ENCODE results near the gene SIDT1. TPM values are rescaled to one million over a fixed set of nuclear protein-coding genes. Genes with fewer than 3 reads are reported as not detected.

Gene SIDT1
- total and polyA plus RNA-seq, 11 donors, result 0.28 to 2.6 (median 0.95) TPM

- Histone ChIP-seq H3K4me1 (no peaks in the 10 kb centered on the region), H3K4me3 (no peak overlapping the region), H3K36me3 (peaks cover 0 to 54% (median 22%) of the 10 kb centered on the region in 9 donors), H3K9me3 (no peaks in the 10 kb centered on the region), H3K27me3 (no peaks in the 10 kb centered on the region), H3K27ac (no peak overlapping the region)
- DNase-seq (no peak), ATAC-seq (no peak)
- no peak for TF ChIP-seq POLR2A (IDR thresholded peaks at IDR 0.05)
- TF ChIP-seq, protein P1, sequence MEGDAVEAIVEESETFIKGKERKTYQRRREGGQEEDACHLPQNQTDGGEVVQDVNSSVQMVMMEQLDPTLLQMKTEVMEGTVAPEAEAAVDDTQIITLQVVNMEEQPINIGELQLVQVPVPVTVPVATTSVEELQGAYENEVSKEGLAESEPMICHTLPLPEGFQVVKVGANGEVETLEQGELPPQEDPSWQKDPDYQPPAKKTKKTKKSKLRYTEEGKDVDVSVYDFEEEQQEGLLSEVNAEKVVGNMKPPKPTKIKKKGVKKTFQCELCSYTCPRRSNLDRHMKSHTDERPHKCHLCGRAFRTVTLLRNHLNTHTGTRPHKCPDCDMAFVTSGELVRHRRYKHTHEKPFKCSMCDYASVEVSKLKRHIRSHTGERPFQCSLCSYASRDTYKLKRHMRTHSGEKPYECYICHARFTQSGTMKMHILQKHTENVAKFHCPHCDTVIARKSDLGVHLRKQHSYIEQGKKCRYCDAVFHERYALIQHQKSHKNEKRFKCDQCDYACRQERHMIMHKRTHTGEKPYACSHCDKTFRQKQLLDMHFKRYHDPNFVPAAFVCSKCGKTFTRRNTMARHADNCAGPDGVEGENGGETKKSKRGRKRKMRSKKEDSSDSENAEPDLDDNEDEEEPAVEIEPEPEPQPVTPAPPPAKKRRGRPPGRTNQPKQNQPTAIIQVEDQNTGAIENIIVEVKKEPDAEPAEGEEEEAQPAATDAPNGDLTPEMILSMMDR (IDR thresholded peaks at IDR 0.05), result no peak
- WGBS, 4 donors, result 76 to 90% (median 85%) methylated on average over 5 of the region's 5 CpGs
- intact Hi-C loops (cut with DNase I), result loop anchor here in 9 of 10 donors (5.0 to 10.0 kb wide), 6 partner anchors 79 to 249 kb away; partner anchors contain the start of genes ATP6V1A (in 3 of the 9) and NAA50 (in 3 of the 9)
These were observed 33.9 kb upstream of the SIDT1 start for GRCh38 chr3:113498221-113499005.

- DNase-seq (no peak), ATAC-seq (no peak)
- H3K4me3 ChIP-seq, result no peak overlapping the region
- WGBS, 4 donors, result 0 to 71% (median 46%) methylated on average over 1 of the region's 1 CpG
- intact Hi-C loops (cut with DNase I), result loop anchor here in 9 of 10 donors (5.0 to 10.0 kb wide), 6 partner anchors 78 to 248 kb away; partner anchors contain the start of genes ATP6V1A (in 3 of the 9) and NAA50 (in 3 of the 9)
- no peak overlapping the region for H3K27ac ChIP-seq
- no peak for TF ChIP-seq POLR2A (IDR thresholded peaks at IDR 0.05)
- TF ChIP-seq, protein P1 (IDR thresholded peaks at IDR 0.05), result no peak
- no peaks in the 10 kb centered on the region for H3K9me3 ChIP-seq
- H3K27me3 ChIP-seq, result no peaks in the 10 kb centered on the region
- H3K4me1 ChIP-seq, result no peaks in the 10 kb centered on the region
- peaks cover 0 to 53% (median 22%) of the 10 kb centered on the region in 9 donors for H3K36me3 ChIP-seq
These were observed 33.3 kb upstream of the SIDT1 start for GRCh38 chr3:113499081-113499480.

GRCh38 chr3:113501597-113501996 lies 30.8 kb upstream of the SIDT1 start:
- H3K4me1 ChIP-seq, result no peaks in the 10 kb centered on the region
- ATAC-seq (no peak), DNase-seq (no peak)
- H3K27ac ChIP-seq, result no peak overlapping the region
- intact Hi-C loops (cut with DNase I), result no loop called here
- 88 to 92% (median 90%) methylated on average over 2 of the region's 2 CpGs for WGBS, 4 donors
- peaks cover 0 to 63% (median 23%) of the 10 kb centered on the region in 9 donors for H3K36me3 ChIP-seq
- no peak overlapping the region for H3K4me3 ChIP-seq
- H3K9me3 ChIP-seq, result no peaks in the 10 kb centered on the region
- H3K27me3 ChIP-seq, result no peaks in the 10 kb centered on the region
- TF ChIP-seq, protein P1 (IDR thresholded peaks at IDR 0.05), result no peak
- no peak for TF ChIP-seq POLR2A (IDR thresholded peaks at IDR 0.05)

DNA sequence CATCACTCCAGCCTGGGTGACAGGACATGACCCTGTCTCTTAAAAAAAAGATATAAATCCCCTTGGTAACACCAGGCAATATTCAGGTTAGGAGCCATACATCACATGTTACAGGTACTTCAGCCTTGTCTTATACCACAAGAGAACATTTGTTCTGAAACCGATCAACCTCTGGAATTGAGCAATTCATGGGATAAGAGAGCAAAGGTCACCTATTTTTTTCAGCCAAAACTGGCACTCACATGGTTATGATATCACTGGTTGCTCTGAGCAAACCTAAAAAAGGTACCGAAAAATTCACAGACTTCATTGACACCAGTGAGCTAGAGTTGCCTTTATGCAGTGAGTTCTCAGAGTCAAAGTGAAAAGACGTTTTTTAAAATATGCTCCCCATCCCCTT lies 26.5 kb upstream of the SIDT1 start:
- Histone ChIP-seq H3K9me3 (no peaks in the 10 kb centered on the region), H3K27me3 (no peaks in the 10 kb centered on the region), H3K4me1 (no peaks in the 10 kb centered on the region), H3K36me3 (peaks cover 0 to 29% (median 6%) of the 10 kb centered on the region in 9 donors), H3K4me3 (no peak overlapping the region), H3K27ac (no peak overlapping the region)
- intact Hi-C loops (cut with DNase I), result no loop called here
- TF ChIP-seq, protein P1 (IDR thresholded peaks at IDR 0.05), result no peak
- no peak for TF ChIP-seq POLR2A (IDR thresholded peaks at IDR 0.05)
- no peak for DNase-seq
- WGBS, 4 donors, result 86 to 94% (median 92%) methylated on average over 3 of the region's 3 CpGs
- no peak for ATAC-seq

Measured in heart left ventricle (tissue), 16 donors.